DOHH2 (cell line): ENCODE data around the gene EIPR1.

ENCODE experiments used
- CTCF ChIP-seq: fragments of 200-600 bp; sonication (generic); IDR thresholded peaks from one replicate; pipeline ENCODE4 v1.5.1; 2014; ENCODE audit warnings: antibody characterized with exemption, mild to moderate bottlenecking, low read depth, low read length; ENCODE audit not compliant: poor library complexity, severe bottlenecking
- EZH2phosphoT487 ChIP-seq: fragments of 200-600 bp; sonication (generic); IDR thresholded peaks from 2 replicates; pipeline ENCODE4 v1.6.1; 2017; ENCODE audit warnings: borderline replicate concordance, mild to moderate bottlenecking, antibody characterized with exemption, low read length, moderate library complexity, mixed read lengths

DNA sequence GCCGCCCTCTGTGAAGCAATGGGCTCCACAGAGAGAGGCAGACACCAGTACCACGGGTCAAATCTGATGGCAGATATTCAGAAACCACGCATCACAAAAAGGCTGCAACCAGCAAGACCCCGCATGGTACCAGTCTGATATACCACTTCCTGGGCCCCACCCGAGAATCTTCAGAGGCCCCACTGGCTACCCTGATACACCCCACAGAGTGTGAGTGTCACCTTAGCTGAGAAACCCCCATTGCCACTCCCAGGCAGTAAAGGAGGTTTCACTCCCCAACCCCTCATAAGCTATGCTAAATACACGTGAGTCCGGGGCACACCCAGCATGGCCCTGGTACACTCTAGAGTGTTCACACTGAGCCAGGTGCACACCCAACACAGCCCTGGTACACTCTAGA lies 160.0 kb downstream of the EIPR1 start:
- TF ChIP-seq CTCF (no peak), EZH2phosphoT487 (no peak)
